HG02759 (cell line): ENCODE data around the gene FOSB.
"Not testable (repeated sequence)": the region's sequence is repeated elsewhere in the genome, so short reads cannot be mapped to it uniquely, and the experiment has no call there.

ENCODE experiments used
- ATAC-seq: cut with Tn5 transposase; IDR thresholded peaks from one replicate; pipeline ENCODE4 v1.9.1; 2021; ENCODE audit warnings: mild to moderate bottlenecking, moderate library complexity; ENCODE audit not compliant: unreplicated experiment

The FOSB gene

GRCh38 chr19:45503909-45504308, 36.1 kb downstream of the FOSB start:
- ATAC-seq = no peak

DNA sequence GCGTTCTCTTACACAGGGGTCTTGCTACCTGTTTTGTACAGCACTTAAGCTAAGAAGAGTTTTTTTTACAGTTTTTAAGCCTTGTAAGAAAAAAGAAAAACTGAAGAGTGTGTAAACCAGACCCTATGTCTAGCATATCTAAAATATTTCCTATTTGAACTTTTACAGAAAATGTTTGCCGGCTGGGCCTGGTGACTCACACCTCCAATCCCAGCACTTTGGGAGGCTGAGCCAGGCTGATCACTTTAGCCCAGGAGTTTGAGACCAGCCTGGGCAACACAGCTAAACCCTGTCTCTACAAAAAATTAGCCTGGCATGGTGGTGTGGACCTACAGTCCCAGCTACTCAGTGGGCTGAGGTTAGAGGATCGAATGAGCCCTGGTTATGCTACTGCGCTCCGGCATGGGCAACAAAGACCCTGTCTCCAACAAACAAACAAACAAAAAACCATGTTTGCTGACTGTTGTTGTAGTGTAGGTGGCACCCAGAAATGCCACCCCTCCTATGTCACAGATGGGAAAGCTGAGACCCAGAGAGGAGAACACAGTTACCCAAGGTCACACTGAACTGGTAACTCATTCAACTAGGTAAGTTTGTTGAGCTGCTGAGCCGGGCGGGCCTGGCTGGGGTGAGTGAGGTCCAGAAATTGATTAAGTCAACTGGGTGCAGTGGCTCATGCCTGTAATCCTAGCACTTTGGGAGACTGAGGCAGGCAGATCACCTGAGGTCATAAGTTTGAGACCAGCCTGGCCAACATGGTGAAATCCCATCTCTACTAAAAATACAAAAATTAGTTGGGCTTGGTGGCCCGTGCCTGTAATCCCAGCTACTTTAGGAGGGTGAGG, 37.6 kb downstream of the FOSB start:
- no peak for ATAC-seq

DNA sequence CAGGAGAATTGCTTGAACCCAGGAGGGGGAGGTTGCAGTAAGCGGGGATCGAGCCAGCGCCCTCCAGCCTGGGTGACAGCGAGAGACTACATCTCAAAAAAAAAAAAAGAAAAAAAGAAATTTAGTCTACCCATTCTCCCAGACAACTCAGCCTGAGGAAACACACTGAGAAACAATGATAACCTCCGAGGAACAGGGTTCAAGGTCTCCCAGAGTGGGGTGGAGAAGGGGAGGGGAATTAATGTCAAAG, 38.1 kb downstream of the FOSB start:
- ATAC-seq = no peak

DNA sequence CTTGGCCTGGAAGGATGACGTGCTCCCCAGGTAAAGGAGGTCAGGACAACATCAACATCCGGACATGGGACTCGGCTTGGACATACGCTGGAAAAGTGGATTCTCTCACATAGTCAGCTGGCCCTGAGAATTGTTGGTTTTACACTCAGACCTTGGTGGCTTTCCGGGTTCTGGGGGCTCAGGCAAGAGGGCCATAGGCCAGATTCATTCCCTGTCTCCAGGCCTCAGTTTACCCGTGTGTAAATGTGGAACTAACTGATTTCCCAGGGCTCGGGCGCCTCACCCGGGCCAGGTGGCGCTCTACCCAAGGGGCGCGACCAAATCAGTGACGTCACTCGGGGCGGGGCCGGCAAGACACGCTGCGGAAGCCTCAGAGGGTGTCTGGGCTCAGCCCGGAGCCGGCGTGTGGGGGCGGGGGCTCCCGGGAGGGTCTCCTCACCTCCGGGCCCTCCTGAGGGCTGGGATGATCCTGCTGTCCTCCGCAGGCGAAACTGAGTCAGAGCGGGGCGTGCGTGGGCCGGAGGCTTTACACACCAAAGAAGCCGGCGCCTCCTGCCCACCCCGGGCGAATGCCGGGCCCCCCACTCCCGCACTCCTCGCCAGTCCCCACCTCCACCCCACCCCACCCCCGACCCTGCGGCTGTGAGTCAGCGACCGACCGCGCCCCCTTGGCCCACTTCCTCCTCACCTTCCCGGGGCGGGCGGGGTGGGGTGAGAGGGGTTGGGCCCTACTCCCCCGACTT, 38.6 kb downstream of the FOSB start:
- ATAC-seq = peak; percentile 65

DNA sequence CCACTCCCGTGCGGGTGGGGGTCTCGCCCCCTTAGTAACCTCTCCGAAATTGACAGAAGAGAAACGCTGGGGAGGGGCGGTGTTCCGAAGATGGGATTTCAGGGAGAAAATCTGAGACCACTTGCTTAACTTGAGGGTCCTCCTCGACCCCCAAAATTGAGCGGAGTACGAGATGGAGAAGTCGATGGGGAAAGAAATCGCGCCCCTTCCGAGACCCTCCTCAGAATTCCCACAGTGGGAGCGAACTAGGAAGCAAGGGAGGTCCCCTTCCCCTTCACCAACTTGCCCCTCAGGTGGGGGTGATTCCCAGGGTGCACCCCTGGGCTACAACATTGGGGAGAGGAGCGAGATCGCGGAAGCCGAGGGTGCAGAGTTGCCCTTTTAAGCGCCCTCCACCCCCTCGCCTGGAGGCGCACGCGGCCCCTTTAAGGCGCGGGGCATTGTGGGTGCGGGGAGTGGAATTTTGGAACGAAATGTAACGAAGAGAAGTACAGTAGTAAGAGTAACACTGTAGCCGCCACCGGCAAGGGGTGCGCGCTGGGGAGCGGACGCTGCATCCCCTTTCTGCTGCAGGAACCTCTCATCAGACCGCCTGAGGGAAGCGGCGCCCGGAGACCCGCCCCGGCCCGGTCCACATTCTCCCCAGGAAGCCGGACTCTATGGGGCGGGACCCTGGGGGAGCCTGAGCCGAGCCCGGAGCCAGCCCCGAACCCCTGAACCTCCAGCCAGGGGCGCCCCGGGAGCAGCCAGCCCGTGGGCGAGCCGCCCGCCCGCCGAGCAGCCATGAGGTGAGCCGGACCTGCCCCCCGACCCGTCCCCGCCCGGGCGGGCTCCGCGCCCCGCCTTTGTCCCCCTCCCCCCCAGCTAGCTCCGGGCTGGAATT, 39.4 kb downstream of the FOSB start, which contains the start of gene VASP:
VASP (plus strand) TSS at position 491 of the 883 bp plus-strand sequence; CDS start at position 784, 293 bp downstream.
- ATAC-seq = peak; percentile 46

DNA sequence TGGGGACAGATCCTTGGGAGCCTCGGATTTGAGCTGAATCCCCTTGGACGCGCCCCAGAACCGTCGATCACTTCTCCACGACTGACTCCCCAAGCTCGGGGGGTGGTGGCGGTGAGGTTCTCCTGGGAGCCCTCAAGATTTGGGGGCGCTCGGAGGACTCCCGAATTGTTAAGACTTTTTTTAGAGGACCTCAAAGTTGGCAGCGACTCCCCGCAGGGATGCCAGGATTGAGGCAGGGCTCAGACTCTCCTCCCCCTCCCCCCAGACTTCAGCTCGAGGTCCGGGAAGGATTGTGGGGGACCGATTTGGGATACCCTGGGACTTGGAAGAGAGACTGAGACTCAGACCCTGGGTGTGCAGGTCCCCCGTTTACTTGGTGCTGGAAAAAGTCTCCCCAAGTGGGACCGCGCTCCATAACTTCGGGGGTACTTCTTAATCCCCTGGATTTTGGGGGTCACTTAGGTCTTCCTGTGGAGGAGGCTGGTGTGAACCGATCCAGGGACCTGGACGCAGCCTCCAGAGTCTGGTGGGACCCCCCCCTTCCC, 40.1 kb downstream of the FOSB start:
- ATAC-seq = no peak

GRCh38 chr19:45508417-45508860, 40.6 kb downstream of the FOSB start:
- peak; percentile 2 for ATAC-seq

DNA sequence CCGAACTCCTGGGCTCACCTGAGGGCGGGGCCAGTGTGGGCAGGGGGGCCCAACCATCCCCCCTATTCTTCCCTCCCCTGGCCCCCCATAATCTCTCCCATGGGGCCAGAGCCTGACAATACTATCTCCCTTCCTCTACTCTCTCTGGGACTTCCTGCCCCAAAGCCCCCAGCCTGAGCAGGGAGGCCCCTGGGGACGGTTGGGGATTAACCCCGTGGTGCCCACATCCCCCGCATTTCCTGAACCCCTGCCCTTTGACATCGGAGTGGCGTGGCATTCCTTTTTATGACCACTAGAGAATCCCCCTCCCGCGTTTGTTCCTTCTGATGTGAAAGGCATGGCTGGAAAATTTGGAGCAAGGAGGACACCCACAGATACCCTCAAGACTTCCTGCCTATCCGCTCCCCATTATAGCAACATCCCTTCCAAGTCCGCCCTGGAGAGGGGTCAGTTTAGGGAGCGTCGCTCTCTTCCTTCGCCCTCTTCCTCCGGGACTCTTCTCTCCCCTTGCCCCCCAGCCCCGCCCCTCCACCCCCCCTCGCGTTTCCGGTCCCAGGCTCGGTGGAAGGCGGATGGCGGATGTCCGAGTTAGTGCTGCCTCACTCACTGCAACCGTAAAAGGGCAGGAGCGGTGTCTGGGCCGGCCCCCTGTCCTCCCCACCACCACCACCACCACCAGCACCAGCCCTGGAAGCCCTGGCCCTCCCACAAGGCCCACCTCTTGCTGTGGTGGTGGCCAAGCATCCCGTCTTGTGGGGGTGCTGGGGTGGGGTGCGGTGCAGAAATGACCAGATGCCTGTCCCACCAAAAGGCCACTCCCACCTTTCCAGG, 41.3 kb downstream of the FOSB start:
- ATAC-seq = peak; percentile 29

GRCh38 chr19:45509692-45510015, 41.9 kb downstream of the FOSB start:
- ATAC-seq = no peak

GRCh38 chr19:45510352-45510751, 42.6 kb downstream of the FOSB start:
- ATAC-seq = not testable (repeated sequence)

GRCh38 chr19:45511074-45511473, 43.3 kb downstream of the FOSB start:
- ATAC-seq = no peak

- no peak for ATAC-seq
Measured at GRCh38 chr19:45512881-45513483, 45.2 kb downstream of the FOSB start.

GRCh38 chr19:45514376-45515051, 46.7 kb downstream of the FOSB start:
- no peak for ATAC-seq

- no peak for ATAC-seq
Measured at GRCh38 chr19:45515081-45515624, 47.4 kb downstream of the FOSB start.

DNA sequence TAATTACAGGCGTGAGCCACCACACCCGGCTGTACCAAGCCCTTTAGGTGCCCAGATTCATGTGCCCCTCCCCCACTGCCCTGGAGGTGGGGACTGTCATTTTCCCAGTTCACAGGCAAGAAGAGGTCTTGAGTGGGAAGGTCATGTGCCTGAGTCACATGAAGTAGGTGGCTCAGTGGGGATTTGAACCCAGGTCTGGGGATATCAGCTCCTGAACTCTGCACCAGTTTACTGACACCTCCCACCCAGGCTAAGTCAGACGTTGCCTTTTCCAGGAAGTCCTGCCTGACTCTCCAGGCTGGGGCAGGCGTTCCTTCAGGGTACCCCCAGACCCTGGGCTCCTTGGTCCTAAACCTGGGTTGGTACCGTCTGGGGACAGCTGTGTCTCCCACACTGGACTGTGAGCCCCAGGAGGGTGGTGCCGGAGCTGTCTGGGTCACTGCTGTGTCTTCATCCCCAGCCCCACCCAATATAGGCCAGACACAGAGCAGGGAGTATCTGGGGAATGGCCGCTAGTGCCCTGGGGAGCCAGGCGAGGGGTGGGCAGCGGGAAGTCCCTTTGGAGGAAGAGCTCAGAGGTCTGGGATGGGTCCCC, 48.1 kb downstream of the FOSB start:
- no peak for ATAC-seq

DNA sequence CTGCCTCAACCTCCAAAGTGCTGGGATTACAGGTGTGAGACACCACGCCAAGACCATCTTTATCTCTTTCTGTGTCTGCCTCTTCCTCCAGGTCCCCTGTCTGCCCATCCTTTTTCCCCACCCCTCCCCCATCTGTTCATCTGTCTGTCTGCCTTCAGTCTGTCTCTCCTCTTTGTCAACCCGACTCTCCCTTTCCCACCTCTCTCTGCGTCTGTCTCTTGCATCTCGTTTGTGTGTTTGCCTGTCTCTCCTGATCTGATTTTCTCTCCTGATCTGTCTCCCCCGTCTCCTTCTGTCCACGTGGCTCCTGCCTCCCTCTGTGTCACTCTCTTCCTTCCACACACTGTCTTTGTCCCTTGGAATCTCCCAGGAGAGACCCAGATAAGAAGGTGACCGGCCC, 49.4 kb downstream of the FOSB start:
- no peak for ATAC-seq

GRCh38 chr19:45517641-45518468, 50.1 kb downstream of the FOSB start:
- ATAC-seq = no peak

- no peak for ATAC-seq
Measured at GRCh38 chr19:45518469-45518826, 50.7 kb downstream of the FOSB start.
